RKO (cell line): ENCODE data around the gene MLH1.
"Not testable (repeated sequence)": the region's sequence is repeated elsewhere in the genome, so short reads cannot be mapped to it uniquely, and the experiment has no call there.

Source experiments
- DNase-seq: peaks from one replicate; pipeline ENCODE4 v3.0.0-alpha.2; 2016; ENCODE audit warnings: low spot score

Gene MLH1

GRCh38 chr3:36993326-36994283, at the start of gene MLH1:
Gene MLH1, plus strand, starts transcription at chr3:36993518. Its CDS starts 30 bp downstream, at chr3:36993548.
- DNase-seq, result no peak

GRCh38 chr3:36943601-36944000, 49.7 kb upstream of the MLH1 start:
- DNase-seq, result no peak

GRCh38 chr3:36944012-36944640, 49.2 kb upstream of the MLH1 start:
- no peak for DNase-seq

- DNase-seq, result no peak
These were observed 48.6 kb upstream of the MLH1 start, which contains the start of gene TRANK1 for GRCh38 chr3:36944641-36945270. Gene TRANK1, minus strand, starts transcription at chr3:36945054. Its CDS starts 245 bp downstream, at chr3:36944809.

GRCh38 chr3:36945333-36945980, 47.9 kb upstream of the MLH1 start:
- DNase-seq, result no peak

- not testable (repeated sequence) for DNase-seq
These were observed 45.5 kb upstream of the MLH1 start for GRCh38 chr3:36947814-36948213.

- peak; percentile 21 for DNase-seq
These were observed 38.7 kb upstream of the MLH1 start for GRCh38 chr3:36954452-36955134.

GRCh38 chr3:36956155-36956554, 37.2 kb upstream of the MLH1 start:
- DNase-seq, result no peak

GRCh38 chr3:36957063-36957462, 36.3 kb upstream of the MLH1 start:
- no peak for DNase-seq

GRCh38 chr3:36957862-36958686, 35.2 kb upstream of the MLH1 start:
- peak; percentile 49 for DNase-seq

GRCh38 chr3:36959821-36960220, 33.5 kb upstream of the MLH1 start:
- DNase-seq, result no peak

- no peak for DNase-seq
These were observed 32.8 kb upstream of the MLH1 start for GRCh38 chr3:36960502-36960901.

- DNase-seq, result not testable (repeated sequence)
These were observed 30.3 kb upstream of the MLH1 start for GRCh38 chr3:36963008-36963407.

- DNase-seq, result no peak
These were observed 29.0 kb upstream of the MLH1 start for GRCh38 chr3:36964331-36964730.

GRCh38 chr3:36964817-36965216, 28.5 kb upstream of the MLH1 start:
- no peak for DNase-seq

GRCh38 chr3:36965440-36965839, 27.9 kb upstream of the MLH1 start:
- DNase-seq, result no peak

- no peak for DNase-seq
These were observed 24.2 kb upstream of the MLH1 start for GRCh38 chr3:36969085-36969484.

GRCh38 chr3:36969540-36970432, 23.5 kb upstream of the MLH1 start:
- peak; percentile 64 for DNase-seq

- DNase-seq, result no peak
These were observed 21.2 kb upstream of the MLH1 start for GRCh38 chr3:36972163-36972562.

- DNase-seq, result no peak
These were observed 20.2 kb upstream of the MLH1 start for GRCh38 chr3:36973139-36973538.
